ENCODE measurements around the gene EFCAB8.

EFCAB8 gene

GRCh38 chr20:32988008-32988407, 129.3 kb downstream of the EFCAB8 start:
- DNase-seq (ENCODE audit: low read depth): no peak

GRCh38 chr20:32989507-32990283, 131.0 kb downstream of the EFCAB8 start:
- DNase-seq (ENCODE audit: low read depth): no peak

- no peak for DNase-seq (ENCODE audit: low read depth)
These were observed 131.7 kb downstream of the EFCAB8 start for GRCh38 chr20:32990426-32990825.

GRCh38 chr20:32991383-32991782, 132.7 kb downstream of the EFCAB8 start:
- no peak for DNase-seq (ENCODE audit: low read depth)

- no peak for DNase-seq (ENCODE audit: low read depth)
These were observed 133.3 kb downstream of the EFCAB8 start for GRCh38 chr20:32991792-32992641.

- DNase-seq (ENCODE audit: low read depth): no peak
These were observed 134.8 kb downstream of the EFCAB8 start for GRCh38 chr20:32993496-32994050.

- DNase-seq (ENCODE audit: low read depth): no peak
These were observed 137.1 kb downstream of the EFCAB8 start for GRCh38 chr20:32995802-32996201.

GRCh38 chr20:32997431-32997830, 138.7 kb downstream of the EFCAB8 start:
- DNase-seq (ENCODE audit: low read depth): no peak

- DNase-seq (ENCODE audit: low read depth): no peak
These were observed 141.0 kb downstream of the EFCAB8 start for GRCh38 chr20:32999603-33000250.

- DNase-seq (ENCODE audit: low read depth): no peak
These were observed 142.2 kb downstream of the EFCAB8 start for GRCh38 chr20:33000802-33001466.

GRCh38 chr20:33002087-33002808, 143.5 kb downstream of the EFCAB8 start:
- DNase-seq (ENCODE audit: low read depth): no peak

GRCh38 chr20:33004141-33004751, 145.5 kb downstream of the EFCAB8 start, which contains the start of gene SUN5:
SUN5 (minus strand) TSS chr20:33004433; CDS start chr20:33004340, 93 bp downstream.
- no peak for DNase-seq (ENCODE audit: low read depth)

- DNase-seq (ENCODE audit: low read depth): no peak
These were observed 146.4 kb downstream of the EFCAB8 start for GRCh38 chr20:33005132-33005566.

- no peak for DNase-seq (ENCODE audit: low read depth)
These were observed 147.4 kb downstream of the EFCAB8 start for GRCh38 chr20:33005908-33006775.

- no peak for DNase-seq (ENCODE audit: low read depth)
These were observed 148.2 kb downstream of the EFCAB8 start for GRCh38 chr20:33006776-33007375.

- DNase-seq (ENCODE audit: low read depth): no peak
These were observed 148.9 kb downstream of the EFCAB8 start, which contains the start of gene BPIFB2 for GRCh38 chr20:33007376-33008335. BPIFB2 (plus strand) TSS chr20:33007704; CDS start chr20:33008575, 871 bp downstream.

GRCh38 chr20:33008336-33009213, 149.9 kb downstream of the EFCAB8 start:
- DNase-seq (ENCODE audit: low read depth): no peak

All from activated T-cell treated with anti-CD3 and anti-CD28 coated beads for 1 hour (primary cell).